PC-9 (cell line): ENCODE results near the gene LILRA1.

ENCODE experiments used
- EZH2 ChIP-seq: fragments of 200-600 bp; sonication (generic); IDR thresholded peaks from 2 replicates; pipeline ENCODE4 v1.8.0; 2017; ENCODE audit warnings: antibody characterized with exemption, low read depth
- TF ChIP-seq, protein P1 (sequence below): fragments of 200-600 bp; sonication (generic); conservative IDR thresholded peaks from 2 replicates; pipeline ENCODE4 v1.6.1; 2017; ENCODE audit warnings: mixed run types, antibody characterized with exemption, mild to moderate bottlenecking, moderate library complexity

- TF ChIP-seq EZH2: no peak
- TF ChIP-seq, protein P1, sequence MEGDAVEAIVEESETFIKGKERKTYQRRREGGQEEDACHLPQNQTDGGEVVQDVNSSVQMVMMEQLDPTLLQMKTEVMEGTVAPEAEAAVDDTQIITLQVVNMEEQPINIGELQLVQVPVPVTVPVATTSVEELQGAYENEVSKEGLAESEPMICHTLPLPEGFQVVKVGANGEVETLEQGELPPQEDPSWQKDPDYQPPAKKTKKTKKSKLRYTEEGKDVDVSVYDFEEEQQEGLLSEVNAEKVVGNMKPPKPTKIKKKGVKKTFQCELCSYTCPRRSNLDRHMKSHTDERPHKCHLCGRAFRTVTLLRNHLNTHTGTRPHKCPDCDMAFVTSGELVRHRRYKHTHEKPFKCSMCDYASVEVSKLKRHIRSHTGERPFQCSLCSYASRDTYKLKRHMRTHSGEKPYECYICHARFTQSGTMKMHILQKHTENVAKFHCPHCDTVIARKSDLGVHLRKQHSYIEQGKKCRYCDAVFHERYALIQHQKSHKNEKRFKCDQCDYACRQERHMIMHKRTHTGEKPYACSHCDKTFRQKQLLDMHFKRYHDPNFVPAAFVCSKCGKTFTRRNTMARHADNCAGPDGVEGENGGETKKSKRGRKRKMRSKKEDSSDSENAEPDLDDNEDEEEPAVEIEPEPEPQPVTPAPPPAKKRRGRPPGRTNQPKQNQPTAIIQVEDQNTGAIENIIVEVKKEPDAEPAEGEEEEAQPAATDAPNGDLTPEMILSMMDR: no peak
These were observed 18.8 kb upstream of the LILRA1 start for GRCh38 chr19:54574527-54575056.
